HepG2 (cell line): Measurements from ENCODE around the gene UBE2S. TPM values are rescaled to one million over a fixed set of nuclear protein-coding genes. Genes with fewer than 3 reads are reported as not detected.

ENCODE experiments used
- EED ChIP-seq: sonication (generic); formaldehyde crosslinking; IDR thresholded peaks from 2 replicates; pipeline ENCODE4 v1.5.0; 2020; ENCODE audit warnings: mild to moderate bottlenecking, missing genetic modification reagents
- JDP2 ChIP-seq: sonication (generic); formaldehyde crosslinking; IDR thresholded peaks from 2 replicates; pipeline ENCODE4 v1.8.1; 2022; ENCODE audit warnings: missing genetic modification reagents, borderline replicate concordance
- LCORL ChIP-seq, 2 experiments: fragments of 450-650 bp in 1 of 2; sonication (generic) in 1 of 2; formaldehyde crosslinking in 1 of 2; IDR thresholded peaks; 2 replicates each; pipeline versions ENCODE4 v1.5.0 to v1.6.1; 2017 to 2020; ENCODE audit warnings: antibody characterized with exemption in 1 of 2, missing genetic modification reagents in 1 of 2
- MTF2 ChIP-seq: sonication (generic); formaldehyde crosslinking; IDR thresholded peaks from 2 replicates; pipeline ENCODE4 v1.5.0; 2020; ENCODE audit warnings: missing genetic modification reagents, borderline replicate concordance
- NCOA1 ChIP-seq: sonication (generic); formaldehyde crosslinking; IDR thresholded peaks from 2 replicates; pipeline ENCODE4 v1.9.0; 2021; ENCODE audit warnings: missing genetic modification reagents
- PRMT3 ChIP-seq: sonication (generic); formaldehyde crosslinking; IDR thresholded peaks from 2 replicates; pipeline ENCODE4 v1.8.1; 2022; ENCODE audit warnings: low read depth, mild to moderate bottlenecking, moderate library complexity, missing genetic modification reagents, borderline replicate concordance
- SKI ChIP-seq: fragments of 450-650 bp; IDR thresholded peaks from one replicate; pipeline ENCODE4 v1.6.1; 2018; ENCODE audit warnings: mild to moderate bottlenecking; ENCODE audit not compliant: partially characterized antibody
- ZBTB3 ChIP-seq: sonication (generic); formaldehyde crosslinking; IDR thresholded peaks from 2 replicates; pipeline ENCODE4 v1.4.0; 2020; ENCODE audit warnings: low read depth, mild to moderate bottlenecking, moderate library complexity, missing genetic modification reagents, borderline replicate concordance
- ZKSCAN8 ChIP-seq: IDR thresholded peaks from 2 replicates; pipeline ENCODE4 v1.6.1; 2016; ENCODE audit warnings: borderline replicate concordance, missing genetic modification reagents, missing compliant biosample characterization
- ZMYM2 ChIP-seq: sonication (generic); formaldehyde crosslinking; IDR thresholded peaks from 2 replicates; pipeline ENCODE4 v1.8.0; 2022; ENCODE audit warnings: mild to moderate bottlenecking, missing genetic modification reagents
- ZNF17 ChIP-seq: sonication (generic); formaldehyde crosslinking; IDR thresholded peaks from 2 replicates; pipeline ENCODE4 v1.5.0; 2020; ENCODE audit warnings: mild to moderate bottlenecking, missing genetic modification reagents
- ZNF329 ChIP-seq: sonication (generic); formaldehyde crosslinking; IDR thresholded peaks from 2 replicates; pipeline ENCODE4 v1.9.0; 2021; ENCODE audit warnings: low read depth, mild to moderate bottlenecking, missing genetic modification reagents
- ZNF335 ChIP-seq: sonication (generic); formaldehyde crosslinking; IDR thresholded peaks from 2 replicates; pipeline ENCODE4 v1.4.0; 2020; ENCODE audit warnings: missing genetic modification reagents
- ZNF589 ChIP-seq: sonication (generic); formaldehyde crosslinking; conservative IDR thresholded peaks from 2 replicates; pipeline ENCODE4 v1.8.0; 2022; ENCODE audit warnings: mild to moderate bottlenecking, moderate library complexity, missing genetic modification reagents
- polyA plus RNA-seq, 8 experiments: library from polyadenylated mRNA; depleted of rRNA in 3 of 8; stranded (reverse) in 7 of 8; unstranded in 1 of 8; fragments of >200 nt; fragmentation: Illumina TruSeq in 4 of 8; extraction: Trizol in 4 of 8; gene quantifications; 2 replicates each; pipeline versions ENCODE4 v1.2.1 to v1.2.3, GENCODE V29; 2011 to 2016; ENCODE audit warnings: low read depth in 4 of 8, missing spikeins in 1 of 8, mixed read lengths in 1 of 8; ENCODE audit not compliant: insufficient read depth in 1 of 8
- total RNA-seq, 5 experiments: library from RNA; depleted of rRNA; stranded (reverse); fragments of >200 nt; fragmentation: Illumina TruSeq; extraction: Trizol; gene quantifications; 2 replicates each; pipeline ENCODE4 v1.2.3, GENCODE V29; 2016; ENCODE audit warnings: low read depth in 1 of 5
- TF ChIP-seq, protein P1 (sequence below): sonication (generic); formaldehyde crosslinking; IDR thresholded peaks from 2 replicates; pipeline ENCODE4 v1.4.0; 2020; ENCODE audit warnings: missing genetic modification reagents
- TF ChIP-seq, protein P2 (sequence below): sonication (generic); formaldehyde crosslinking; IDR thresholded peaks from 2 replicates; pipeline ENCODE4 v1.9.0; 2021; ENCODE audit warnings: missing genetic modification reagents, mild to moderate bottlenecking, borderline replicate concordance
- TF ChIP-seq, protein P3 (sequence below): sonication (generic); formaldehyde crosslinking; IDR thresholded peaks from 2 replicates; pipeline ENCODE4 v1.5.0; 2020; ENCODE audit warnings: missing genetic modification reagents, mild to moderate bottlenecking, borderline replicate concordance
- TF ChIP-seq, protein P4 (sequence below): sonication (generic); formaldehyde crosslinking; IDR thresholded peaks from 2 replicates; pipeline ENCODE4 v1.5.1; 2020; ENCODE audit warnings: mild to moderate bottlenecking, missing genetic modification reagents, borderline replicate concordance
- TF ChIP-seq, protein P5 (sequence below): sonication (generic); formaldehyde crosslinking; IDR thresholded peaks from 2 replicates; pipeline ENCODE4 v1.4.0; 2020; ENCODE audit warnings: low read depth, mild to moderate bottlenecking, missing genetic modification reagents

UBE2S gene
- total and polyA plus RNA-seq, 2 of the 13 experiments (the other 11 are each of a cell fraction or from before 2014, with no cell fraction given), result 32.2 to 39.3 TPM

DNA sequence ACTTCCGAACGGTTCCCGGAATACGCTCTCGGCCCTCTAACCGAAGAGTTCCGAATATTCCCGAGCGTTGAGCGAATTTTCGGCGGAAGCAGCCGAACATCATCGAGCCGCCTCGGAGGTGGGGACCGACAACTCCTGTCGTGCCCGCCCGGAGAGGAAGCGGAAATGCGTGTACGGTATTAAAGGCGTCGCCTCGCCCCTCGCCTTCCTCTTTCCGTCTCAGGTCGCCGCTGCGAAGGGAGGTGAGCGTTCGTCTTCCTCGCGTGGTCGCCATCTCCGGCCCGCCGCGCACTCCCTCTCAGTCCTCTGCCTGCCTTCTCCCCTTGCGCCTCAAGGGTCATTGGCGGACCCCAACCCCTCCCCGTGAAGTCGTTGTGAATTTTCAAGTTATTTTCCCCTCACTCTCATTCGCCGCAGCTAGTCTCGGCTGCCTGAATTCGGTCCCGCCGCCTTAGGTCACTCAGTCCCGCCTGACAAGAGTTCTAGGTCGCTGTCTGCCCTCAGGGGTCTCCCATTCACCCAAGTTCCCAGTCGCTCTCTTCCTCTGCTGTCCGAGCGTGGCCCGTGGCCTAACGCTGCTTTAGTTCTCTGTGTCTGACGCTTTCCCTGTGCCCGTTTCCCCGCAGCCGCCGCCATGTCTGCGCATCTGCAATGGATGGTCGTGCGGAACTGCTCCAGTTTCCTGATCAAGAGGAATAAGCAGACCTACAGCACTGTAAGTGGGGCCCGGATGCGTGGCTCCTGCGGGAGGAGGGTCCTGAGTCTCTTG is 21.7 kb downstream of the UBE2S start, which contains the start of gene RPL28 (continued):
- TF ChIP-seq ZNF329 (CRISPR knock-in tag) (0 out of 2 replicates have a peak, but pooled peaks have one; percentile 64), ZBTB3 (no peak), JDP2 (no peak), NCOA1 (CRISPR knock-in tag) (no peak), EED (peak; percentile 49; the same call in 1 of the 2 replicates), LCORL (IDR thresholded peaks at IDR 0.05) (no peak), LCORL (CRISPR knock-in tag; IDR thresholded peaks at IDR 0.05) (0 out of 2 replicates have a peak, but pooled peaks have one; percentile 22), SKI (no peak), ZMYM2 (CRISPR knock-in tag) (no peak), PRMT3 (no peak), MTF2 (CRISPR knock-in tag) (no peak), ZKSCAN8 (0 out of 2 replicates have a peak, but pooled peaks have one; percentile 63), ZNF589 (no peak; the same call in 1 of the 2 replicates), ZNF17 (CRISPR knock-in tag) (no peak), ZNF335 (CRISPR knock-in tag) (no peak)
- TF ChIP-seq, protein P1, sequence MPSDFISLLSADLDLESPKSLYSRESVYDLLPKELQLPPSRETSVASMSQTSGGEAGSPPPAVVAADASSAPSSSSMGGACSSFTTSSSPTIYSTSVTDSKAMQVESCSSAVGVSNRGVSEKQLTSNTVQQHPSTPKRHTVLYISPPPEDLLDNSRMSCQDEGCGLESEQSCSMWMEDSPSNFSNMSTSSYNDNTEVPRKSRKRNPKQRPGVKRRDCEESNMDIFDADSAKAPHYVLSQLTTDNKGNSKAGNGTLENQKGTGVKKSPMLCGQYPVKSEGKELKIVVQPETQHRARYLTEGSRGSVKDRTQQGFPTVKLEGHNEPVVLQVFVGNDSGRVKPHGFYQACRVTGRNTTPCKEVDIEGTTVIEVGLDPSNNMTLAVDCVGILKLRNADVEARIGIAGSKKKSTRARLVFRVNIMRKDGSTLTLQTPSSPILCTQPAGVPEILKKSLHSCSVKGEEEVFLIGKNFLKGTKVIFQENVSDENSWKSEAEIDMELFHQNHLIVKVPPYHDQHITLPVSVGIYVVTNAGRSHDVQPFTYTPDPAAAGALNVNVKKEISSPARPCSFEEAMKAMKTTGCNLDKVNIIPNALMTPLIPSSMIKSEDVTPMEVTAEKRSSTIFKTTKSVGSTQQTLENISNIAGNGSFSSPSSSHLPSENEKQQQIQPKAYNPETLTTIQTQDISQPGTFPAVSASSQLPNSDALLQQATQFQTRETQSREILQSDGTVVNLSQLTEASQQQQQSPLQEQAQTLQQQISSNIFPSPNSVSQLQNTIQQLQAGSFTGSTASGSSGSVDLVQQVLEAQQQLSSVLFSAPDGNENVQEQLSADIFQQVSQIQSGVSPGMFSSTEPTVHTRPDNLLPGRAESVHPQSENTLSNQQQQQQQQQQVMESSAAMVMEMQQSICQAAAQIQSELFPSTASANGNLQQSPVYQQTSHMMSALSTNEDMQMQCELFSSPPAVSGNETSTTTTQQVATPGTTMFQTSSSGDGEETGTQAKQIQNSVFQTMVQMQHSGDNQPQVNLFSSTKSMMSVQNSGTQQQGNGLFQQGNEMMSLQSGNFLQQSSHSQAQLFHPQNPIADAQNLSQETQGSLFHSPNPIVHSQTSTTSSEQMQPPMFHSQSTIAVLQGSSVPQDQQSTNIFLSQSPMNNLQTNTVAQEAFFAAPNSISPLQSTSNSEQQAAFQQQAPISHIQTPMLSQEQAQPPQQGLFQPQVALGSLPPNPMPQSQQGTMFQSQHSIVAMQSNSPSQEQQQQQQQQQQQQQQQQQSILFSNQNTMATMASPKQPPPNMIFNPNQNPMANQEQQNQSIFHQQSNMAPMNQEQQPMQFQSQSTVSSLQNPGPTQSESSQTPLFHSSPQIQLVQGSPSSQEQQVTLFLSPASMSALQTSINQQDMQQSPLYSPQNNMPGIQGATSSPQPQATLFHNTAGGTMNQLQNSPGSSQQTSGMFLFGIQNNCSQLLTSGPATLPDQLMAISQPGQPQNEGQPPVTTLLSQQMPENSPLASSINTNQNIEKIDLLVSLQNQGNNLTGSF (CRISPR knock-in tag), result peak; percentile 60; the same call in 1 of the 2 replicates
- TF ChIP-seq, protein P2, sequence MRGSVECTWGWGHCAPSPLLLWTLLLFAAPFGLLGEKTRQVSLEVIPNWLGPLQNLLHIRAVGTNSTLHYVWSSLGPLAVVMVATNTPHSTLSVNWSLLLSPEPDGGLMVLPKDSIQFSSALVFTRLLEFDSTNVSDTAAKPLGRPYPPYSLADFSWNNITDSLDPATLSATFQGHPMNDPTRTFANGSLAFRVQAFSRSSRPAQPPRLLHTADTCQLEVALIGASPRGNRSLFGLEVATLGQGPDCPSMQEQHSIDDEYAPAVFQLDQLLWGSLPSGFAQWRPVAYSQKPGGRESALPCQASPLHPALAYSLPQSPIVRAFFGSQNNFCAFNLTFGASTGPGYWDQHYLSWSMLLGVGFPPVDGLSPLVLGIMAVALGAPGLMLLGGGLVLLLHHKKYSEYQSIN (CRISPR knock-in tag), result no peak
- TF ChIP-seq, protein P3, sequence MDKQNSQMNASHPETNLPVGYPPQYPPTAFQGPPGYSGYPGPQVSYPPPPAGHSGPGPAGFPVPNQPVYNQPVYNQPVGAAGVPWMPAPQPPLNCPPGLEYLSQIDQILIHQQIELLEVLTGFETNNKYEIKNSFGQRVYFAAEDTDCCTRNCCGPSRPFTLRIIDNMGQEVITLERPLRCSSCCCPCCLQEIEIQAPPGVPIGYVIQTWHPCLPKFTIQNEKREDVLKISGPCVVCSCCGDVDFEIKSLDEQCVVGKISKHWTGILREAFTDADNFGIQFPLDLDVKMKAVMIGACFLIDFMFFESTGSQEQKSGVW (CRISPR knock-in tag), result no peak
- TF ChIP-seq, protein P4, sequence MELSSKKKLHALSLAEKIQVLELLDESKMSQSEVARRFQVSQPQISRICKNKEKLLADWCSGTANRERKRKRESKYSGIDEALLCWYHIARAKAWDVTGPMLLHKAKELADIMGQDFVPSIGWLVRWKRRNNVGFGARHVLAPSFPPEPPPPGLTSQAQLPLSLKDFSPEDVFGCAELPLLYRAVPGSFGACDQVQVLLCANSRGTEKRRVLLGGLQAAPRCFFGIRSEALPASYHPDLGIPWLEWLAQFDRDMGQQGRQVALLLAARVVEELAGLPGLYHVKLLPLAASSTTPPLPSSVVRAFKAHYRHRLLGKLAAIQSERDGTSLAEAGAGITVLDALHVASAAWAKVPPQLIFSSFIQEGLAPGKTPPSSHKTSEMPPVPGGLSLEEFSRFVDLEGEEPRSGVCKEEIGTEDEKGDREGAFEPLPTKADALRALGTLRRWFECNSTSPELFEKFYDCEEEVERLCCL, result peak; percentile 62; the same call in 1 of the 2 replicates
- TF ChIP-seq, protein P5, sequence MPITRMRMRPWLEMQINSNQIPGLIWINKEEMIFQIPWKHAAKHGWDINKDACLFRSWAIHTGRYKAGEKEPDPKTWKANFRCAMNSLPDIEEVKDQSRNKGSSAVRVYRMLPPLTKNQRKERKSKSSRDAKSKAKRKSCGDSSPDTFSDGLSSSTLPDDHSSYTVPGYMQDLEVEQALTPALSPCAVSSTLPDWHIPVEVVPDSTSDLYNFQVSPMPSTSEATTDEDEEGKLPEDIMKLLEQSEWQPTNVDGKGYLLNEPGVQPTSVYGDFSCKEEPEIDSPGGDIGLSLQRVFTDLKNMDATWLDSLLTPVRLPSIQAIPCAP (CRISPR knock-in tag), result no peak
